ENCODE results near the gene NIPAL1.

The NIPAL1 gene

GRCh38 chr4:48028696-48029095, 12.1 kb downstream of the NIPAL1 start:
- H3K4ac ChIP-seq (ENCODE audit: low read length), result no peak overlapping the region
- H3K18ac ChIP-seq (ENCODE audit: low read length), result no peak overlapping the region
- peaks cover 0 to 1% of the 10 kb centered on the region in 2 donors for H3K9me3 ChIP-seq (replicated peaks in 1 of 2; ENCODE audit: control insufficient read depth in 2 of 2, insufficient read depth in 1 of 2, low read depth in 1 of 2, low read length in 2 of 2)
- H3K23ac ChIP-seq (ENCODE audit: low read depth, low read length, poor library complexity), result no peak overlapping the region
- no peak overlapping the region for H3K14ac ChIP-seq (ENCODE audit: low read length)
- H3K9ac ChIP-seq (ENCODE audit: low read depth, low read length, poor library complexity), result no peak overlapping the region
- no peak overlapping the region for H4K91ac ChIP-seq (ENCODE audit: low read depth, low read length, poor library complexity)
- WGBS, 2 donors (ENCODE audit: extremely low coverage in 2 of 2, insufficient read length in 2 of 2, insufficient replicate concordance in 1 of 2), result no CpG with 5 or more reads among the region's 2 CpGs
- DNase-seq (ENCODE audit: low spot score), result no peak
- H2BK120ac ChIP-seq (ENCODE audit: low read depth, low read length), result no peak overlapping the region
- H3K4me1 ChIP-seq (ENCODE audit: control insufficient read depth in 2 of 2, insufficient read depth in 1 of 2, low read depth in 1 of 2, low read length in 2 of 2), result peaks cover 0 to 1% of the 10 kb centered on the region in 2 donors
- H2AFZ ChIP-seq (ENCODE audit: low read length), result no peak overlapping the region
- no peaks in the 10 kb centered on the region for H3K36me3 ChIP-seq (replicated peaks in 1 of 2; ENCODE audit: control insufficient read depth in 2 of 2, insufficient read depth in 2 of 2, low read length in 2 of 2)
- no peak overlapping the region for H2BK15ac ChIP-seq (ENCODE audit: low read length)
- H2BK12ac ChIP-seq (ENCODE audit: low read length), result no peak overlapping the region
- H2AK5ac ChIP-seq (ENCODE audit: low read depth, low read length), result no peak overlapping the region
- H3K27me3 ChIP-seq (ENCODE audit: control insufficient read depth in 3 of 3, insufficient read depth in 3 of 3, low read depth in 1 of 3, low read length in 3 of 3), result no peaks in the 10 kb centered on the region
- no peak overlapping the region for H3K4me2 ChIP-seq (ENCODE audit: insufficient read depth, low read length, poor library complexity, severe bottlenecking)
- H2BK5ac ChIP-seq (ENCODE audit: low read length), result no peak overlapping the region
- no peak overlapping the region for H3K4me3 ChIP-seq (ENCODE audit: low read length in 2 of 2)
- no peak overlapping the region for H3K27ac ChIP-seq (replicated peaks; ENCODE audit: low read length)
- no peak overlapping the region for H4K8ac ChIP-seq (ENCODE audit: low read depth, low read length)
- H3K79me1 ChIP-seq (ENCODE audit: low read depth, low read length), result no peaks in the 10 kb centered on the region

GRCh38 chr4:48030470-48030869, 13.9 kb downstream of the NIPAL1 start:
- Histone ChIP-seq H3K79me1 (ENCODE audit: low read depth, low read length) (no peaks in the 10 kb centered on the region), H2AK5ac (ENCODE audit: low read depth, low read length) (no peak overlapping the region), H2BK12ac (ENCODE audit: low read length) (no peak overlapping the region), H2BK5ac (ENCODE audit: low read length) (no peak overlapping the region), H2BK15ac (ENCODE audit: low read length) (no peak overlapping the region), H3K4me3 (ENCODE audit: low read length in 2 of 2) (no peak overlapping the region), H3K36me3 (replicated peaks in 1 of 2; ENCODE audit: control insufficient read depth in 2 of 2, insufficient read depth in 2 of 2, low read length in 2 of 2) (no peaks in the 10 kb centered on the region), H4K8ac (ENCODE audit: low read depth, low read length) (no peak overlapping the region), H3K4me1 (ENCODE audit: control insufficient read depth in 2 of 2, insufficient read depth in 1 of 2, low read depth in 1 of 2, low read length in 2 of 2) (peaks cover 0 to 1% of the 10 kb centered on the region in 2 donors), H3K4me2 (ENCODE audit: insufficient read depth, low read length, poor library complexity, severe bottlenecking) (no peak overlapping the region), H3K18ac (ENCODE audit: low read length) (no peak overlapping the region), H2AFZ (ENCODE audit: low read length) (no peak overlapping the region), H4K91ac (ENCODE audit: low read depth, low read length, poor library complexity) (no peak overlapping the region), H3K27me3 (ENCODE audit: control insufficient read depth in 3 of 3, insufficient read depth in 3 of 3, low read depth in 1 of 3, low read length in 3 of 3) (no peaks in the 10 kb centered on the region), H3K14ac (ENCODE audit: low read length) (no peak overlapping the region), H3K9ac (ENCODE audit: low read depth, low read length, poor library complexity) (no peak overlapping the region), H3K4ac (ENCODE audit: low read length) (no peak overlapping the region), H3K23ac (ENCODE audit: low read depth, low read length, poor library complexity) (no peak overlapping the region), H2BK120ac (ENCODE audit: low read depth, low read length) (no peak overlapping the region), H3K9me3 (replicated peaks in 1 of 2; ENCODE audit: control insufficient read depth in 2 of 2, insufficient read depth in 1 of 2, low read depth in 1 of 2, low read length in 2 of 2) (peaks cover 0 to 1% of the 10 kb centered on the region in 2 donors), H3K27ac (replicated peaks; ENCODE audit: low read length) (no peak overlapping the region)
- DNase-seq (ENCODE audit: low spot score), result no peak
- no CpG with 5 or more reads among the region's 3 CpGs for WGBS, 2 donors (ENCODE audit: extremely low coverage in 2 of 2, insufficient read length in 2 of 2, insufficient replicate concordance in 1 of 2)

- no peak for DNase-seq (ENCODE audit: low spot score)
- H3K27me3 ChIP-seq (ENCODE audit: control insufficient read depth in 3 of 3, insufficient read depth in 3 of 3, low read depth in 1 of 3, low read length in 3 of 3), result no peaks in the 10 kb centered on the region
- H2BK12ac ChIP-seq (ENCODE audit: low read length), result no peak overlapping the region
- H2AFZ ChIP-seq (ENCODE audit: low read length), result no peak overlapping the region
- no peak overlapping the region for H2BK5ac ChIP-seq (ENCODE audit: low read length)
- no peak overlapping the region for H3K4ac ChIP-seq (ENCODE audit: low read length)
- H3K27ac ChIP-seq (replicated peaks; ENCODE audit: low read length), result no peak overlapping the region
- no peak overlapping the region for H3K4me2 ChIP-seq (ENCODE audit: insufficient read depth, low read length, poor library complexity, severe bottlenecking)
- no peak overlapping the region for H3K18ac ChIP-seq (ENCODE audit: low read length)
- no peaks in the 10 kb centered on the region for H3K79me1 ChIP-seq (ENCODE audit: low read depth, low read length)
- no peak overlapping the region for H3K14ac ChIP-seq (ENCODE audit: low read length)
- no peak overlapping the region for H4K91ac ChIP-seq (ENCODE audit: low read depth, low read length, poor library complexity)
- H3K9ac ChIP-seq (ENCODE audit: low read depth, low read length, poor library complexity), result no peak overlapping the region
- H3K36me3 ChIP-seq (replicated peaks in 1 of 2; ENCODE audit: control insufficient read depth in 2 of 2, insufficient read depth in 2 of 2, low read length in 2 of 2), result no peaks in the 10 kb centered on the region
- no peak overlapping the region for H3K23ac ChIP-seq (ENCODE audit: low read depth, low read length, poor library complexity)
- H3K9me3 ChIP-seq (replicated peaks in 1 of 2; ENCODE audit: control insufficient read depth in 2 of 2, insufficient read depth in 1 of 2, low read depth in 1 of 2, low read length in 2 of 2), result no peaks in the 10 kb centered on the region
- H4K8ac ChIP-seq (ENCODE audit: low read depth, low read length), result no peak overlapping the region
- H2AK5ac ChIP-seq (ENCODE audit: low read depth, low read length), result no peak overlapping the region
- H3K4me3 ChIP-seq (ENCODE audit: low read length in 2 of 2), result no peak overlapping the region
- H3K4me1 ChIP-seq (ENCODE audit: control insufficient read depth in 2 of 2, insufficient read depth in 1 of 2, low read depth in 1 of 2, low read length in 2 of 2), result peaks cover 0 to 1% of the 10 kb centered on the region in 2 donors
- WGBS, 2 donors (ENCODE audit: extremely low coverage in 2 of 2, insufficient read length in 2 of 2, insufficient replicate concordance in 1 of 2), result no CpG with 5 or more reads among the region's 12 CpGs
- H2BK15ac ChIP-seq (ENCODE audit: low read length), result no peak overlapping the region
- H2BK120ac ChIP-seq (ENCODE audit: low read depth, low read length), result no peak overlapping the region
Observed at GRCh38 chr4:48031802-48032525, 15.4 kb downstream of the NIPAL1 start.

- Histone ChIP-seq H2BK5ac (ENCODE audit: low read length) (no peak overlapping the region), H3K4me3 (ENCODE audit: low read length in 2 of 2) (no peak overlapping the region), H2AFZ (ENCODE audit: low read length) (no peak overlapping the region), H3K27ac (replicated peaks; ENCODE audit: low read length) (no peak overlapping the region), H3K79me1 (ENCODE audit: low read depth, low read length) (no peaks in the 10 kb centered on the region), H3K23ac (ENCODE audit: low read depth, low read length, poor library complexity) (no peak overlapping the region), H2AK5ac (ENCODE audit: low read depth, low read length) (no peak overlapping the region), H4K91ac (ENCODE audit: low read depth, low read length, poor library complexity) (no peak overlapping the region), H3K9me3 (replicated peaks in 1 of 2; ENCODE audit: control insufficient read depth in 2 of 2, insufficient read depth in 1 of 2, low read depth in 1 of 2, low read length in 2 of 2) (no peaks in the 10 kb centered on the region), H2BK15ac (ENCODE audit: low read length) (no peak overlapping the region), H3K4ac (ENCODE audit: low read length) (no peak overlapping the region), H3K27me3 (ENCODE audit: control insufficient read depth in 3 of 3, insufficient read depth in 3 of 3, low read depth in 1 of 3, low read length in 3 of 3) (no peaks in the 10 kb centered on the region), H3K4me2 (ENCODE audit: insufficient read depth, low read length, poor library complexity, severe bottlenecking) (no peak overlapping the region), H3K36me3 (replicated peaks in 1 of 2; ENCODE audit: control insufficient read depth in 2 of 2, insufficient read depth in 2 of 2, low read length in 2 of 2) (no peaks in the 10 kb centered on the region), H3K4me1 (ENCODE audit: control insufficient read depth in 2 of 2, insufficient read depth in 1 of 2, low read depth in 1 of 2, low read length in 2 of 2) (peaks cover 0 to 1% of the 10 kb centered on the region in 2 donors), H4K8ac (ENCODE audit: low read depth, low read length) (no peak overlapping the region), H2BK12ac (ENCODE audit: low read length) (no peak overlapping the region), H2BK120ac (ENCODE audit: low read depth, low read length) (no peak overlapping the region), H3K18ac (ENCODE audit: low read length) (no peak overlapping the region), H3K9ac (ENCODE audit: low read depth, low read length, poor library complexity) (no peak overlapping the region), H3K14ac (ENCODE audit: low read length) (no peak overlapping the region)
- DNase-seq (ENCODE audit: low spot score), result no peak
Observed at GRCh38 chr4:48032721-48033120, 16.1 kb downstream of the NIPAL1 start.
